ENCODE results near the gene VIPR2.

VIPR2 gene

GRCh38 chr7:159015081-159015453, 129.6 kb downstream of the VIPR2 start:
- no peak overlapping the region for H3K4me3 ChIP-seq (replicated peaks in 1 of 2; ENCODE audit: low read depth in 2 of 2, low read length in 2 of 2)
- DNase-seq (ENCODE audit: low read depth in 2 of 2) = no peak
- TF ChIP-seq CTCF (IDR thresholded peaks at IDR 0.05; ENCODE audit: low read depth, low read length) = no peak

DNA sequence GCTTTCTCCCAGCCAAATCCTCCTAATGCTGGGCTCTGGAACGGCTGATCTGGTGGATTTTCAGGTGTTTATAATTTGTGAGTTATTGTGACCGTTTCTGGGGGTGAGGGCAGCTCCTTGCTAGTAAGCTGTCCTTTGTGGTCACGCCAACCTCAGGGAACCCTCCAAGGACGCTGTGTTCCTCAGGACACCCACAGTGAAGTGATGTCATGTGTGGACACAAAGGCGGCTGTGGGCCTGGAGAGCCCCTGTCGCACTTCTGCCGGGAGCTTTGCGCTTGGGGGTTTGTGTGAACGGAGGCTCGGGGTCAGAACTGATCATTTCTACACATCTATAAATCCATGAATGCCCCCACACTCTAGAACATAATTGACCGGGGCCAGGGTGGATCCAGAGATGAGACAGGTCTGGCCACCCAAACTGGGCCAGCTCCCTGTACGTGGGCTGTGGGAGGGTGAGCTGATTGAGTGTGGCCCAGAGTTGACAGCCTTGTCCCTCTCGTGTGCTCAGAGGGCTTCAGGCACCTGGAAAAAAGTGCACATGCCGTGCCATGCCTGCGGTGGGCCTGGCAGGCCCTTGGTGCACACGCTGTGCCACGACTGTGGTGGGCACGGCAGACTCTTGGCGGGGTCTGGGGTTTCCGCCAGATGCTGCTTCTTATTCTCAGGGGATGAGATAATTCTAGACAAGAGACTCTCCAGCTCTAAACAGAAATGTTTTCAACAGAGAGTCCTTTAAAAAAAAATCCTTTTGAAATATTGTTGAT, 130.2 kb downstream of the VIPR2 start:
- DNase-seq (ENCODE audit: low read depth in 2 of 2) = no peak
- TF ChIP-seq CTCF (IDR thresholded peaks at IDR 0.05; ENCODE audit: low read depth, low read length) = no peak
- H3K4me3 ChIP-seq (replicated peaks in 1 of 2; ENCODE audit: low read depth in 2 of 2, low read length in 2 of 2) = no peak overlapping the region

GRCh38 chr7:159013825-159014289, 130.8 kb downstream of the VIPR2 start:
- DNase-seq (ENCODE audit: low read depth in 2 of 2) = no peak
- H3K4me3 ChIP-seq (replicated peaks in 1 of 2; ENCODE audit: low read depth in 2 of 2, low read length in 2 of 2) = no peak overlapping the region
- no peak for TF ChIP-seq CTCF (IDR thresholded peaks at IDR 0.05; ENCODE audit: low read depth, low read length)

DNA sequence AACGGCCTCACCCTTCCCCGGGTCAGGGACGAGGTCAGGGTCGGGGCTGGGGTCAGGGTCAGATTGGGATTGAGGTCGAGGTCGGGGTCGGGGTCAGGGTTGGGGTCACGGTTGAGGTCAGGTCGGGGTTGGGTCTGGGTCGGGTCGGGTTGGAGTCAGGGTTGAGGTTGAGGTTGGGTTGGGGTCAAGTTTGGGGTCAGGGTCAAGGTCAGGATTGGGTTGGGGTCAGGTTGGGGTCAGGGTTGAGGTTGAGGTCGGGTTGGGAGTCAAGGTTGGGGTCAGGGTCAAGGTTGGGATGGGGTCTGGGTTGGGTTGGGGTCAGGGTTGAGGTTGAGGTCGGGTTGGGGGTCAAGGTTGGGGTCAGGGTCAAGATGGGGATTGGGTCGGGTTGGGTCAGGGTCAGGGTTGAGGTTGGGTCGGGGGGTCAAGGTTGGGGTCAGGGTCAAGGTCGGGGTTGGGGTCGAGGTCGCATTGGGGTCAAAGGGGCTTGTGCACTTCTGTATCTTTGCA, 131.4 kb downstream of the VIPR2 start:
- no peak for TF ChIP-seq CTCF (IDR thresholded peaks at IDR 0.05; ENCODE audit: low read depth, low read length)
- H3K4me3 ChIP-seq (replicated peaks in 1 of 2; ENCODE audit: low read depth in 2 of 2, low read length in 2 of 2) = no peak overlapping the region
- DNase-seq (ENCODE audit: low read depth in 2 of 2) = no peak

- no peak overlapping the region for H3K4me3 ChIP-seq (replicated peaks in 1 of 2; ENCODE audit: low read depth in 2 of 2, low read length in 2 of 2)
- peak in 1 of 2 donors; percentile 26 for DNase-seq (ENCODE audit: low read depth in 2 of 2)
- no peak for TF ChIP-seq CTCF (IDR thresholded peaks at IDR 0.05; ENCODE audit: low read depth, low read length)
Measured at GRCh38 chr7:159012353-159013069, 132.2 kb downstream of the VIPR2 start.

DNA sequence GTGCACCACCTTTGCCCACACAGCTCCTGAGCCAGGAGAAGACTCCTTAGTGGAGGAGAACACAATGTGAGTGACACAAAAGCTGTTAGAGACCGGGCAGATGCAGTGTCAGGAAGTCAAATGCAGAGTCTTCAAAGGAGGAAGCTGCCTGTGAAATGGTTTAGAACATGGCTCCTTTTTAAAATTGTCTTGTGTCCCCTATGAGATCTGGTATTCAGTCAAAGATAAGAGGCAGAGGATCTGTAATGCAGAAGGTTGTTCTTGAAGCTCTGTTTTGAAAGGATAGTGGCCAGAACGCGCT, 133.0 kb downstream of the VIPR2 start:
- TF ChIP-seq CTCF (IDR thresholded peaks at IDR 0.05; ENCODE audit: low read depth, low read length) = no peak

More for the DNA sequence above, 133.0 kb downstream of the VIPR2 start:
- no peak for DNase-seq (ENCODE audit: low read depth in 2 of 2)
- no peak overlapping the region for H3K4me3 ChIP-seq (replicated peaks in 1 of 2; ENCODE audit: low read depth in 2 of 2, low read length in 2 of 2)
